Measurements from ENCODE around the gene EML6. TPM values are rescaled to one million over a fixed set of nuclear protein-coding genes. Genes with fewer than 3 reads are reported as not detected.

EML6 gene
- total RNA-seq, 1 experiment from 2014 or later: 0.77 TPM

GRCh38 chr2:54997826-54998225 is 274.4 kb downstream of the EML6 start:
- TF ChIP-seq CTCF (IDR thresholded peaks at IDR 0.05; ENCODE audit: unreplicated experiment): no peak
- ChIA-PET CTCF (no interaction called here), POLR2A (interaction anchor here (2.4 kb wide), 1 partner anchor 12 kb away, joined by 58 read pairs; no protein-coding TSS in a partner anchor)
- no peaks in the 10 kb centered on the region for H3K9me3 Mint-ChIP-seq (ENCODE audit: unreplicated experiment)
- intact Hi-C loops (cut with micrococcal nuclease): no loop called here
- DNase-seq (ENCODE audit: unreplicated experiment): no peak
- peaks cover 7% of the 10 kb centered on the region for H3K36me3 Mint-ChIP-seq (ENCODE audit: insufficient read depth, unreplicated experiment)
- H3K27ac Mint-ChIP-seq (ENCODE audit: low read depth, unreplicated experiment): peak overlapping the region; percentile 85
- H3K4me3 Mint-ChIP-seq (ENCODE audit: unreplicated experiment): no peak overlapping the region
- H3K27me3 Mint-ChIP-seq (ENCODE audit: insufficient read depth, unreplicated experiment): no peaks in the 10 kb centered on the region
- peaks cover 55% of the 10 kb centered on the region for H3K4me1 Mint-ChIP-seq (ENCODE audit: insufficient read depth, unreplicated experiment)
- no TSS peak for BruUV-seq (replicated peaks)

GRCh38 chr2:54999182-54999581 is 275.7 kb downstream of the EML6 start:
- Mint-ChIP-seq H3K4me3 (ENCODE audit: unreplicated experiment) (peak overlapping the region; percentile 62), H3K4me1 (ENCODE audit: insufficient read depth, unreplicated experiment) (peaks cover 49% of the 10 kb centered on the region)
- POLR2A ChIA-PET: interaction anchor here (0.7 to 2.4 kb wide), 13 partner anchors 9 to 178 kb away, joined by 3 to 58 read pairs (median 7); partner anchors contain the start of gene RTN4

GRCh38 chr2:55000341-55000740 is 276.9 kb downstream of the EML6 start:
- no TSS peak for BruUV-seq (replicated peaks)
- Mint-ChIP-seq H3K27ac (ENCODE audit: low read depth, unreplicated experiment) (peak overlapping the region; percentile 85), H3K4me3 (ENCODE audit: unreplicated experiment) (peak overlapping the region; percentile 62), H3K4me1 (ENCODE audit: insufficient read depth, unreplicated experiment) (peaks cover 51% of the 10 kb centered on the region), H3K9me3 (ENCODE audit: unreplicated experiment) (no peaks in the 10 kb centered on the region), H3K27me3 (ENCODE audit: insufficient read depth, unreplicated experiment) (no peaks in the 10 kb centered on the region), H3K36me3 (ENCODE audit: insufficient read depth, unreplicated experiment) (peaks cover 7% of the 10 kb centered on the region)
- TF ChIP-seq CTCF (IDR thresholded peaks at IDR 0.05; ENCODE audit: unreplicated experiment): no peak
- DNase-seq (ENCODE audit: unreplicated experiment): no peak
- intact Hi-C loops (cut with micrococcal nuclease): no loop called here
- ChIA-PET POLR2A (interaction anchor here (0.7 to 2.4 kb wide), 9 partner anchors 9 to 334 kb away, joined by 3 to 58 read pairs (median 8); partner anchors contain the start of gene RTN4), CTCF (interaction anchor here (1.0 to 1.8 kb wide), 4 partner anchors 14 to 100 kb away, joined by 3 to 7 read pairs (median 5); no protein-coding TSS in a partner anchor)

More at GRCh38 chr2:54999182-54999581, 275.7 kb downstream of the EML6 start:
- H3K27ac Mint-ChIP-seq (ENCODE audit: low read depth, unreplicated experiment): peak overlapping the region; percentile 85
- CTCF ChIA-PET: interaction anchor here (0.6 to 1.8 kb wide), 6 partner anchors 13 to 273 kb away, joined by 3 to 7 read pairs (median 4); no protein-coding TSS in a partner anchor
- no peaks in the 10 kb centered on the region for H3K27me3 Mint-ChIP-seq (ENCODE audit: insufficient read depth, unreplicated experiment)
- intact Hi-C loops (cut with micrococcal nuclease): no loop called here
- peaks cover 7% of the 10 kb centered on the region for H3K36me3 Mint-ChIP-seq (ENCODE audit: insufficient read depth, unreplicated experiment)
- TF ChIP-seq CTCF (IDR thresholded peaks at IDR 0.05; ENCODE audit: unreplicated experiment): no peak
- BruUV-seq (replicated peaks): no TSS peak
- no peaks in the 10 kb centered on the region for H3K9me3 Mint-ChIP-seq (ENCODE audit: unreplicated experiment)
- peak; percentile 68 for DNase-seq (ENCODE audit: unreplicated experiment)

GRCh38 chr2:55001716-55002115 is 278.3 kb downstream of the EML6 start:
- BruUV-seq (replicated peaks): no TSS peak
- H3K27me3 Mint-ChIP-seq (ENCODE audit: insufficient read depth, unreplicated experiment): no peaks in the 10 kb centered on the region
- no peak overlapping the region for H3K4me3 Mint-ChIP-seq (ENCODE audit: unreplicated experiment)
- ChIA-PET POLR2A (interaction anchor here (1.1 to 2.9 kb wide), 5 partner anchors 9 to 97 kb away, joined by 3 to 18 read pairs (median 4); partner anchors contain the start of gene RTN4), CTCF (interaction anchor here (1.2 to 2.9 kb wide), 2 partner anchors 11 to 175 kb away, joined by 3 to 10 read pairs; no protein-coding TSS in a partner anchor)
- intact Hi-C loops (cut with micrococcal nuclease): no loop called here
- no peak for DNase-seq (ENCODE audit: unreplicated experiment)
- no peak overlapping the region for H3K27ac Mint-ChIP-seq (ENCODE audit: low read depth, unreplicated experiment)
- H3K9me3 Mint-ChIP-seq (ENCODE audit: unreplicated experiment): no peaks in the 10 kb centered on the region
- TF ChIP-seq CTCF (IDR thresholded peaks at IDR 0.05; ENCODE audit: unreplicated experiment): no peak
- H3K36me3 Mint-ChIP-seq (ENCODE audit: insufficient read depth, unreplicated experiment): no peaks in the 10 kb centered on the region
- peaks cover 62% of the 10 kb centered on the region for H3K4me1 Mint-ChIP-seq (ENCODE audit: insufficient read depth, unreplicated experiment)

Data from MCF 10A (cell line).